Measurements from ENCODE around the gene DOCK4.

The DOCK4 gene

GRCh38 chr7:112103246-112103645 lies 103.0 kb downstream of the DOCK4 start:
- DNase-seq: peak; percentile 25

DNA sequence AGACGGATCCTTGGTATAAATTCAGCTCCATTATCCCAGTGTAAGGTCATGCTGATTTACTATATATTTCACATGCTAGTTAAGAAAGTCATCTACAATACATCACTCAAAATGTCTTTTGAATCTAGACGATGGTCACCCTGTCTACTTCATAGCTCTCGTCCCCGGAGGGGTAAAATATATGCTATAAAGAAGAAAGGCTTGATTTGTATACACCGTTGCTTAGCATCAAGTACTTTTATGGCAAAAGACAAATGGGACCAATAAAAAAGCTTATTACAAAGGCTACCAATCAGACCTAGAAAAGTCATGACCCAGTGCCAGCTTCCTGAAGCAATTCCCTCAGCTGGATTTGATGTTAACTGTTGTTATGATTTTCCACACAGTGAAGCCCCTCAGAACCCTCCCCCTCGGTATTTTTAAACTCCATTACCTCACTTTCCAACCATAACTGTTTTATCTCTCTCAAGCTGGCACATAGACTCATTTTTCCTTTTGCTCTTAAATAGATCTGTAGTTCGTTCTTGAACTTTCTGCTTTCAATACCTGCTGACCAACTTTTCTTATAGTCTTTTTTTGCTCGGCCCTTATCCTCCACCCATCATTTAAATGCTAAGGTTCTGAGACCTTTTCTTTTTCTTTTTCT lies 104.9 kb downstream of the DOCK4 start:
- DNase-seq: no peak

DNA sequence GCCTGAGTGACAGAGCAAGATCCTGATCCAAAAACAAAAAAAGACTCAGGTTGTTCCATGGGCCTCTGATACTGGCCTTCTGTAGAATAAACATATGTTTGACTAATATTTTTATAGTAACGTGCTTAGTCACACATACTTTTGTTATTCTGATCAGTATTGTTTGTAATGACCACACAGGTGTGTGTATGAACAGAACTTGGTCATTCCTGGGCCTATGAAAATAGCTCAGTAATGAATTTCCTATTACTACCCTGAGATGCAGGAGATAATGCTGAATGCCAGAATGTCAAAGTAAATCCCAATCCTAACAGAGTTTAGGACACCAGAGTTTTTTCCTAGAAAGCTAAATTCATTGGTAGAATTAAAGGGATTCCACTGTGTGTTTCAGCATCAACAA lies 108.7 kb downstream of the DOCK4 start:
- DNase-seq: no peak

DNA sequence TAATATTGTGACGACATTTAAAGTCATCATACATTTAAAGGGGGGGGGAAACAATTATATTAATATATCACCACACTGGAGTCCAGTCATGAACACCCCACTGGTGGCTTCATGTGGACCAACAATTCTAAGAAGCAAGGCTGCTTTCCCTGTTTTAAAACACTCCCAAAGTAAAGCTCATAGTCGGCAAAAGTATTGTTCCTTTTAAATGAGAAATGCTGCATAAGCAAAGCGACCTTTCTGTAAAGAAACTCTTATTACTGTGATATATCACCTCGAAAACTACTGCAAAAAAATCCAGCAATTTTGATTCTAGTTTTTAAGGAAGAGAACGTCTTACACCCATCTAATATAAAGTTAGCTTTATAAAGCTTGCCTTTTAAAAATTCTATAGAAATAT lies 112.8 kb downstream of the DOCK4 start:
- DNase-seq: no peak

GRCh38 chr7:112092709-112093395 lies 113.3 kb downstream of the DOCK4 start:
- no peak for DNase-seq

- no peak for DNase-seq
Measured at GRCh38 chr7:112092306-112092705, 113.9 kb downstream of the DOCK4 start.

GRCh38 chr7:112091768-112092167 lies 114.4 kb downstream of the DOCK4 start:
- no peak for DNase-seq

GRCh38 chr7:112089551-112089950 lies 116.6 kb downstream of the DOCK4 start:
- DNase-seq: no peak

DNA sequence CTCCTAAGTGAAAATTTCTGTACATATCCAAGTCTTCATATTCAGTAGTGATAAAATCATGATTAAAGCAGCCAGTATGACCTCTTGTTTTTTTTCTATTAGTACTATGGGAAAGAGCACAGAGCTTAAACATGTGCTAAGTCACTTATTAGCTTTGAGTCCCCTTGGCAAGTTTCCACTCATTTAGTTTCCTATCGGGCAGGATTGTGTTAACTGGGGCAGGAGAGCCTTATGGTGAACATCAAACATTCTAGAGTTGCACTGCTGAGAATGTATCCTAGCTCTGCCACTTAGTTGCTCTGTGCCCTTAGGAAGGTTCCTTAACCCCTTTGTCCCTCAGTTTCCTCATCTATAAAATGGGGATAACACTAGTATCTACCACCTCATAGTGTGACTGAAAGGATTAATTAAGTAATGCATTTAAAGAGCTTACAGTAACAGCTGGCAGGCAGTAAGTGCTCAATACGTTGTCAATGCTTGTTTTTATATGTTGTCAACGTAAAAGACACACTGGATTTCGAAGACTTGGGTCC lies 117.6 kb downstream of the DOCK4 start:
- DNase-seq: no peak

DNA sequence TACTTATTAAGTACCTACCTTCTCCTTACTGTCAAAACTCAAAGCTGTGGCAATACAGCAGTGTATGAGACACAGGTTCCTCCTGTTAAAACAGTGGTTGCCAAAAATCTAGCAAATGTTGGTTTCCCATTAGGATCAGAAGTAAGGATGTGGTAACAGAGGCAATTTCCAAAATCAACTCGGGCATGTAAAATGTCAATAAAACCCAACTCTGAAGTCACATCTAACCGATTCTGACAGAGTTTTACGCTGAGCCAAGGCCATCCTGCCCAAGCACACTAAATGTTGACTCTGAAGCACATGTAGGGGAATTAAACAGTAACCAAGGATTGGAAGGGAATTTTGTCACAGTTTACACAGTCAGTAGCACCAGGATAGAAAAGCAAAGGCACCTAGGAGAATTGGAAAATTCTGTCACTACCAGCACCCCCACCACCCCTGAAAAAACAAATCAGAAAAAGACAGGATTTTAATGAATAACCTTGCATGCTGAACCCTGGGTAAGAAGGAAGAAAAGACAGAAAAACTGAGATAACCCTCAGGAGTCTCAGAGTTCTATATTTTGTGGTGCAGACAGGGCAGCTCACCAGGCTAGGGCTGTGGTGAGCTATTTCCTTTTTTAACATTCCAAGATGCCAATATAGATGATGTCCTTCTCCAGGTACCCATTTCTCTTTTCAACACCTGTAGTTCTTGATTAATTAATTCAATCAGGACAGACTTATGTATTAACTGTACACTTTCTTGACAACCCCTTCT lies 119.5 kb downstream of the DOCK4 start:
- no peak for DNase-seq

DNA sequence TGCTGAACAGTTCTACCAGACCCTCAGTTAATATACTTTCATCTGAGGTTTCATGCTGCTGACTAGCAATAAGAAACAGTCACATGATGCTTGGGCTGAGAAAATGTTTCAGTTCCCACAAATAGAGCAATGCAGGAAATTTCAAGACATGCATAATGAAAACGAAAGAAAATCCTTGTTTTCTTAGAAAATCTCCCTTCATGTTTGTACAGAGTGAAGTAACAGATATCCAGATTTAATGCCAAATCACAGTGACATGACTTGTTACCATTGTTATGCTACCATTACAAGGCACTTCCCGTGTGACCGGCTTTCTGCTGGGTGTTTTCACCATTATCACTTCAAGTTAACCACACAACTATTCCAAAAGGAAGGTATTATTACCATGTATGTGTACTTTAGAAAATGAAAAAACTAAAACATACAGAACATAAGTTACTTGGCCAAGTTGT lies 121.7 kb downstream of the DOCK4 start:
- DNase-seq: no peak

DNA sequence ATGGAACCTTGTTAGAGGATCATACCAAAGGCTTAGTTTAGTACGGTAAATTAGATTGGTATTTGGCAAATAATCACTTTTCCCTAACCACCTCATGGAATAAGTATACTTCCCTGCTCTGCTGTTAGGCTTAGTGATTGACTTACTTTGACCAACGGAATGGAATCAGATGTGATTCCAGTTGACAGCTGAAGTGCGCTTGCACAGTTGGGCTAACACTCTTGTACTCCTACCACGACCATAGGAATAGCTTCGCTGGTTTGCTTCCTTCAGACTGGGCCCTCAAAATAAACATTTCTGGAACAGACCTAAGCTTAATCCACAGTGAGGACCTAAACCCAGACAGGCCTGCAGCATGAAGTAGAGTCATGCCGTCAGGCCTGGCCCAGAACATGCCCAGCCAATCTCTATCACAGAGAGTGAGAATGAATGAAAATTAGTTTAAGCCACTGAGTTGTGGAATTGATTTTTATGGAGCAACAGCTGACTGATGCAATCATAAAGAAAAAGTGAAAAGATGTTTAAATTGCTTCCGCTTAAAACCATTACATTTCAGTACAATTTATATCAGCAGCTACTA lies 122.3 kb downstream of the DOCK4 start:
- DNase-seq: no peak

- DNase-seq: no peak
Measured at GRCh38 chr7:112082306-112082705, 123.9 kb downstream of the DOCK4 start.

GRCh38 chr7:112081778-112082177 lies 124.4 kb downstream of the DOCK4 start:
- no peak for DNase-seq

- DNase-seq: no peak
Measured at GRCh38 chr7:112080978-112081377, 125.2 kb downstream of the DOCK4 start.

GRCh38 chr7:112080441-112080840 lies 125.8 kb downstream of the DOCK4 start:
- peak; percentile 46 for DNase-seq

DNA sequence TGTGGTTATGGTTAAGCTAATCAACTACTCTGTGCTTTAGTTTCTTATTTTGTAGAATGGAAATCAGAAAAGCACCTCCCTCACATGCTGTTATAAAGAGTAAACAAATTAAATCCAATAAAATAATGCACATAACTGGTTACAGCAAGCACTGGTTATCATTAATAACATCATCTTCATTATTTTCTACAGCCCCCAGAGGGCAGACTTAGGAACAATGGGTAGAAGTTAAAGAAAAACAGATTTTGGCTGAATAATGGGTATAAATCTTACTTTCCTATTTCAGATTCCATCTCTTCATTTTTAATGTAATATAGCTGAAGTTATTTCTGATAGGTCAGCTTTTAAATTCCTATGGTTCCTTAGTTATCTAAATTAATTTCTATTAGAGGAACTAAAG lies 126.5 kb downstream of the DOCK4 start:
- no peak for DNase-seq

DNA sequence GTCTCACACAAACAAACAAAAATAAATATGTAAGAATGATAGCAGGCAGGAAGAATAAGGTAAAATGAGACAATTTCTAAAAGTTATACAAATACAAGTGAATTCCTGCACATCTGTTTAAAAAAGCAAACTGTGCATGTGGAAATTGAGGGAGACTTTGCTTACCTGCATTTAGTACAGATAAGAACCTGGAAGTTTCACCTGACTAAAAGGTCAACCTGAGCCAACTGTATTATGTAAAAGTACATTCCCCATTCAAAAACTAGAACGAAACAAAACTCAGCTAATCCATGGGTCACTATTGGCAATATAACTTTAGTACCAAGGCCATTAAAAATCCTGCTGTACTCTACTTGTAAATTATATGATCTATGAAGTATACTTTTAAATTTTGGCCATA lies 127.1 kb downstream of the DOCK4 start:
- DNase-seq: no peak

GRCh38 chr7:112076324-112076723 lies 129.9 kb downstream of the DOCK4 start:
- DNase-seq: no peak

- DNase-seq: no peak
Measured at GRCh38 chr7:112074464-112074863, 131.7 kb downstream of the DOCK4 start.

DNA sequence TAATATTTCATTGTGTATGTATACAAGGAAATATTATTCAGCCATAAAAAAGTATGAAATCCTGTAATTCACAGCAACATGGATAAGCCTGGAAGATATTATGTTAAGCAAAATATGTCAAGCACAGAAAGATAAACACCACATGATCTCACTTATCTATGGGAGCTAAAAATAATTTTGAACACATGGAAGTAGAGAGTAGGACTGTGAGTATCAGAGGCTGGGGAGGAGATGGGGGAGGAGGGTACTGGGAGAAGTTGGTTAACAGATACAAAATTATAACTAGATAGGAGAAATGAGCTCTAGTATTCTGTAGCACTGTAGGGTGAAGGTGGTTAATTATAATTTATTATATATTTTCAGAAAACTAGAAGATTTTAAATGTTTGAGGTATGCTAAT lies 132.7 kb downstream of the DOCK4 start:
- DNase-seq: no peak

DNA sequence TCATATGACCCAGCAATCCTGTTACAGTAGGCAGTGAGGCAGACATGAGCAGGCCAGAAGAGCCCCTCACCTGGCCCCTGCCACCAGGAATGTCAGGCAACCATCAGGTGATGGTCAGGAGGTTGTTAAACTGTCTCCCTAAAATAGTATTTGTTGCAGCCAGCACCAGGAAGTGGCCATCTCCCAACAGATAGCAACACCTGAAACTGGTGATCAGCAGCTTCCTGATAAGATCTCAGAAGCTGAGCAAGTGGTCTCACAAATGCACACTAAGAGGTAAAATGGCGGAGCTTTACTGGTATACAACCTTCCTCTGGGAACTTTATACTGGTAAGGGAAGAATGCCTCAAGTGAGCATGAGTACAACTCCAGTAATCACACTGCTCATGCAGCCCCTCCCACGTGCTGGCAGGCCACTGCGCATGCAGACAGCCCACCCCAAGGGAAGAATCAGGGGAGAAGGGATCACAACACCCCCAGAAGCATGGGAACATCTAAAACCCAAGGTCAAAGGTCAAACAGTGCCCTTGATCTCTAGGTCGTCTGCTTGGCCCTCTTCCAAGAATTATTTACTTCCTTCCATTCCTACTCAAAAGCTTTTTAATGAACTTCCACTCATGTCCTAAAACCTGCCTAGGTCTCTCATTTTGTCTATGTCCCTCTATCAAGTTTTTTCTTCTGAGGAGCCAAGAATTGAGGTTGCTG lies 133.5 kb downstream of the DOCK4 start:
- no peak for DNase-seq

DNA sequence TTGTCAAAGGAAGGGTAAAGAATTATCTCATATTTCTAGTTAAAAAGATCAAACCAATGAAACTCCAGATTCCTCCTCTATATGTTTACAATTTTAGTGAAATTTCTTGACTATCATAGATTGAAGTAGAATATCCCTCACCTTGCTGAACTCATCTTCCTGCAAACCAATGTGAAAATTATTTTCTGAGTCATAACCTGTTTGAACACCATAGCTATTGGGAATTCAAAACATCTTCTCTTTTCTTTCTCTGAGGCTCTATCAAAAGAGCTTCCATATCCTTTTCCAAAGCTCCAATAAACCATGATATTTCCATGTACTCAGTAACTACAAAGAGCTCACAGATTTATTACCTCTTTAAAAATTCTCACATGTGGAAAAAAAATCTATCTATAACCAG lies 134.3 kb downstream of the DOCK4 start:
- no peak for DNase-seq
